Hair follicular keratinocyte (primary cell): ENCODE results near the gene OR2AG1. TPM values are rescaled to one million over a fixed set of nuclear protein-coding genes. Genes with fewer than 3 reads are reported as not detected.

ENCODE experiments used
- total RNA-seq: library from RNA; depleted of rRNA; stranded (reverse); fragments of >200 nt; gene quantifications from 2 replicates; pipeline ENCODE4 v1.2.3, GENCODE V29; 2015

Gene OR2AG1
- total RNA-seq = not detected in 2 replicates

GRCh38 chr11:6782720-6783119 is at the start of gene OR2AG1:
Gene OR2AG1 (plus strand): TSS chr11:6783020. CDS start chr11:6785038, 2,018 bp downstream.

GRCh38 chr11:6771926-6772893 is 10.6 kb upstream of the OR2AG1 start, which contains the start of gene OR2AG2:
Gene OR2AG2 (minus strand): TSS chr11:6771976. CDS start chr11:6768957, 3,019 bp downstream.

GRCh38 chr11:6799402-6799801 is 16.6 kb downstream of the OR2AG1 start, which contains the start of gene OR6A2:
Gene OR6A2 (minus strand): TSS chr11:6799689. CDS start chr11:6795708, 3,981 bp downstream.

Other genes starting within 250 kb of the OR2AG1 start
- 14.4 and 16.6 TPM in 2 replicates for gene RRP8, start 179.4 kb upstream of the OR2AG1 start, total RNA-seq
- 85.4 and 121 TPM in 2 replicates for gene ILK, start 179.2 kb upstream of the OR2AG1 start, total RNA-seq
- gene TAF10, start 170.8 kb upstream of the OR2AG1 start, total RNA-seq = 86.1 and 117 TPM in 2 replicates
- 20.5 and 21.9 TPM in 2 replicates for gene TPP1, start 163.6 kb upstream of the OR2AG1 start, total RNA-seq
- 0.16 and 0.27 TPM in 2 replicates for gene DCHS1, start 127.2 kb upstream of the OR2AG1 start, total RNA-seq
- gene MRPL17, start 99.7 kb upstream of the OR2AG1 start, total RNA-seq = 54.1 and 63.7 TPM in 2 replicates
- 0.11 TPM in 1 of 2 replicates, not detected in the other for gene OR2AG2, start 11.0 kb upstream of the OR2AG1 start, total RNA-seq
- gene OR6A2, start 16.7 kb downstream of the OR2AG1 start, total RNA-seq = not detected in 2 replicates
- gene OR10A5, start 62.7 kb downstream of the OR2AG1 start, total RNA-seq = not detected in 2 replicates
- gene OR10A2, start 80.0 kb downstream of the OR2AG1 start, total RNA-seq = not detected in 2 replicates
- not detected in 2 replicates for gene OR10A4, start 93.6 kb downstream of the OR2AG1 start, total RNA-seq
- gene OR2D2, start 109.5 kb downstream of the OR2AG1 start, total RNA-seq = not detected in 2 replicates
- gene OR2D3, start 138.0 kb downstream of the OR2AG1 start, total RNA-seq = not detected in 2 replicates
- gene ZNF215, start 143.4 kb downstream of the OR2AG1 start, total RNA-seq = 3.8 and 5.3 TPM in 2 replicates
- gene ZNF214, start 237.3 kb downstream of the OR2AG1 start, total RNA-seq = 1.1 and 2.1 TPM in 2 replicates
- 0.04 and 0.08 TPM in 2 replicates for gene NLRP14, start 237.5 kb downstream of the OR2AG1 start, total RNA-seq